ENCODE results near the gene ETS1.

DNA sequence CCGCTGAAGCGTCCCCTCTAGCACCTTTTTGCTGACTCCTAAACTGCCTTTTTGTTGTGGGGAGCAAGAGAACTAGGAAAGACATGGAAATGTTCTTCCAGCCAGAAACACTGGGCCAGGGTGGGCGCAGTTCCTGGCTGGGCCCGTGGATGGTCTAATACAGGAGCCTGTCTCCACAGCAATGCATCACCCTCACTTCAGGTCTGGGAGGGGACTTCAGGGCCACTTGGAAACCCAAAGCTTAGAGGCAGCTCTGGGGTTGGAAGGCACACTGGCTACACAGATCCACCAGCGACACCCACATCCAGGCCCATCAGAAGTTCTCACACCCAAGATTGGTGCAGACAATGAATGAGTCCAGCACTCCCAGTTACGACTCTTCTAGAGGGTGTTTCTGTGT lies 120.3 kb downstream of the ETS1 start:
- TF ChIP-seq, protein P1, sequence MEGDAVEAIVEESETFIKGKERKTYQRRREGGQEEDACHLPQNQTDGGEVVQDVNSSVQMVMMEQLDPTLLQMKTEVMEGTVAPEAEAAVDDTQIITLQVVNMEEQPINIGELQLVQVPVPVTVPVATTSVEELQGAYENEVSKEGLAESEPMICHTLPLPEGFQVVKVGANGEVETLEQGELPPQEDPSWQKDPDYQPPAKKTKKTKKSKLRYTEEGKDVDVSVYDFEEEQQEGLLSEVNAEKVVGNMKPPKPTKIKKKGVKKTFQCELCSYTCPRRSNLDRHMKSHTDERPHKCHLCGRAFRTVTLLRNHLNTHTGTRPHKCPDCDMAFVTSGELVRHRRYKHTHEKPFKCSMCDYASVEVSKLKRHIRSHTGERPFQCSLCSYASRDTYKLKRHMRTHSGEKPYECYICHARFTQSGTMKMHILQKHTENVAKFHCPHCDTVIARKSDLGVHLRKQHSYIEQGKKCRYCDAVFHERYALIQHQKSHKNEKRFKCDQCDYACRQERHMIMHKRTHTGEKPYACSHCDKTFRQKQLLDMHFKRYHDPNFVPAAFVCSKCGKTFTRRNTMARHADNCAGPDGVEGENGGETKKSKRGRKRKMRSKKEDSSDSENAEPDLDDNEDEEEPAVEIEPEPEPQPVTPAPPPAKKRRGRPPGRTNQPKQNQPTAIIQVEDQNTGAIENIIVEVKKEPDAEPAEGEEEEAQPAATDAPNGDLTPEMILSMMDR (IDR thresholded peaks at IDR 0.05; ENCODE audit: low read depth, low read length): no peak
- no peak for TF ChIP-seq EZH2phosphoT487 (IDR thresholded peaks at IDR 0.05; ENCODE audit: low read depth)
